ENCODE measurements around the gene HIVEP3. TPM values are rescaled to one million over a fixed set of nuclear protein-coding genes. Genes with fewer than 3 reads are reported as not detected.

HIVEP3 gene
- total RNA-seq, 1 experiment from 2014 or later = 6.0 TPM

- TF ChIP-seq REST (IDR thresholded peaks at IDR 0.05; ENCODE audit: insufficient read depth in 1 of 2, low read depth in 2 of 2, low read length in 1 of 2) (no peak), TCF7L2 (IDR thresholded peaks at IDR 0.05; ENCODE audit: low read depth, low read length) (no peak), SIN3A (IDR thresholded peaks at IDR 0.05; ENCODE audit: borderline replicate concordance, insufficient read depth, low read depth, low read length) (no peak), POLR2AphosphoS5 (IDR thresholded peaks at IDR 0.05; ENCODE audit: low read depth, low read length) (no peak), CTCF (IDR thresholded peaks at IDR 0.05) (no peak)
- in situ Hi-C loops (cut with HindIII; ENCODE audit: low pct_unique_long_range_greater_than_20kb, low sequenced_read_pairs) = no loop called here
- intact Hi-C loops (cut with micrococcal nuclease; ENCODE audit: unreplicated experiment) = no loop called here
- Histone ChIP-seq H3K36me3 (ENCODE audit: control insufficient read depth, insufficient read depth, low read length) (no peaks in the 10 kb centered on the region), H3K27ac (ENCODE audit: low read length) (no peak overlapping the region), H3K27me3 (ENCODE audit: control insufficient read depth, insufficient read depth, low read length) (0 out of 2 replicates have a peak, but pooled peaks cover 2% of the 10 kb centered on the region), H3K9me3 (ENCODE audit: control insufficient read depth, insufficient read depth, low read depth, low read length) (no peaks in the 10 kb centered on the region), H3K4me3 (ENCODE audit: low read depth in 2 of 2, low read length in 2 of 2) (no peak overlapping the region), H3K4me1 (ENCODE audit: control insufficient read depth, insufficient read depth, low read length) (no peaks in the 10 kb centered on the region)
- no TSS peak for BruUV-seq (replicated peaks)
- ATAC-seq (no peak), DNase-seq (ENCODE audit: low read depth, low spot score) (no peak)
- ChIA-PET POLR2A (no interaction called here), CTCF (no interaction called here)
Observed at GRCh38 chr1:41476807-41477361, 441.8 kb downstream of the HIVEP3 start.

- Histone ChIP-seq H3K4me1 (ENCODE audit: control insufficient read depth, insufficient read depth, low read length) (no peaks in the 10 kb centered on the region), H3K27me3 (ENCODE audit: control insufficient read depth, insufficient read depth, low read length) (0 out of 2 replicates have a peak, but pooled peaks cover 2% of the 10 kb centered on the region), H3K27ac (ENCODE audit: low read length) (no peak overlapping the region), H3K36me3 (ENCODE audit: control insufficient read depth, insufficient read depth, low read length) (no peaks in the 10 kb centered on the region), H3K4me3 (ENCODE audit: low read depth in 2 of 2, low read length in 2 of 2) (no peak overlapping the region), H3K9me3 (ENCODE audit: control insufficient read depth, insufficient read depth, low read depth, low read length) (no peaks in the 10 kb centered on the region)
- ChIA-PET POLR2A (no interaction called here), CTCF (no interaction called here)
- ATAC-seq (no peak), DNase-seq (ENCODE audit: low read depth, low spot score) (no peak)
- TF ChIP-seq CTCF (IDR thresholded peaks at IDR 0.05) (no peak), POLR2AphosphoS5 (IDR thresholded peaks at IDR 0.05; ENCODE audit: low read depth, low read length) (no peak), TCF7L2 (IDR thresholded peaks at IDR 0.05; ENCODE audit: low read depth, low read length) (no peak), SIN3A (IDR thresholded peaks at IDR 0.05; ENCODE audit: borderline replicate concordance, insufficient read depth, low read depth, low read length) (no peak), REST (IDR thresholded peaks at IDR 0.05; ENCODE audit: insufficient read depth in 1 of 2, low read depth in 2 of 2, low read length in 1 of 2) (no peak)
- in situ Hi-C loops (cut with HindIII; ENCODE audit: low pct_unique_long_range_greater_than_20kb, low sequenced_read_pairs) (no loop called here), intact Hi-C loops (cut with micrococcal nuclease; ENCODE audit: unreplicated experiment) (no loop called here)
- BruUV-seq (replicated peaks) = no TSS peak
Observed at GRCh38 chr1:41475859-41476567, 442.7 kb downstream of the HIVEP3 start.

Data from Panc1 (cell line).